Natural killer cell (primary cell): ENCODE data around the gene ANTKMT. TPM values are rescaled to one million over a fixed set of nuclear protein-coding genes. Genes with fewer than 3 reads are reported as not detected.
A peak's percentile ranks its signal among the peaks of the same experiment; 100 is the strongest.

ENCODE experiments used
- ATAC-seq, 3 donors: fragments of 150-1000 bp in 2 of 3; fragments of 200-7000 bp in 1 of 3; cut with Tn5 transposase; 1 replicate in 1 of 3; 2 replicates in 2 of 3; pipeline ENCODE4 v1.10.0; 2021; ENCODE audit warnings: mild to moderate bottlenecking in 2 of 3, moderate library complexity in 2 of 3
- DNase-seq, 2 donors: peaks; one replicate each; pipeline versions ENCODE4 v3.0.0 to v3.0.0-alpha.2; 2013 to 2021; ENCODE audit warnings: mixed read lengths in 1 of 2
- H3K27ac ChIP-seq: one replicate; pipeline ENCODE4 v1.5.1; 2013; ENCODE audit warnings: mild to moderate bottlenecking, low read length
- H3K27me3 ChIP-seq: one replicate; pipeline ENCODE4 v1.6.1; 2013; ENCODE audit warnings: low read length; ENCODE audit not compliant: control insufficient read depth, insufficient read depth
- H3K36me3 ChIP-seq: one replicate; pipeline ENCODE4 v1.6.1; 2013; ENCODE audit warnings: low read length; ENCODE audit not compliant: control insufficient read depth, insufficient read depth
- H3K4me1 ChIP-seq: one replicate; pipeline ENCODE4 v1.6.1; 2013; ENCODE audit warnings: low read length; ENCODE audit not compliant: control insufficient read depth, insufficient read depth
- H3K4me3 ChIP-seq: one replicate; pipeline ENCODE4 v1.5.1; 2013; ENCODE audit warnings: low read length
- H3K9me3 ChIP-seq: one replicate; pipeline ENCODE4 v1.6.1; 2013; ENCODE audit warnings: low read length; ENCODE audit not compliant: control insufficient read depth, insufficient read depth
- H3K27ac Mint-ChIP-seq, 2 donors: one replicate each; pipeline ENCODE4 v1.8.0; 2022; ENCODE audit warnings: mild to moderate bottlenecking in 2 of 2, mixed read lengths in 2 of 2, moderate library complexity in 1 of 2
- H3K27me3 Mint-ChIP-seq, 2 donors: one replicate each; pipeline ENCODE4 v1.8.0; 2022; ENCODE audit warnings: low read depth in 2 of 2, mixed read lengths in 2 of 2
- H3K36me3 Mint-ChIP-seq: one replicate; pipeline ENCODE4 v1.8.0; 2022; ENCODE audit warnings: mixed read lengths
- H3K4me1 Mint-ChIP-seq, 2 donors: one replicate each; pipeline ENCODE4 v1.8.0; 2022; ENCODE audit warnings: mixed read lengths in 2 of 2
- H3K4me3 Mint-ChIP-seq: one replicate; pipeline ENCODE4 v1.8.0; 2022; ENCODE audit warnings: mild to moderate bottlenecking, moderate library complexity, mixed read lengths
- H3K9me3 Mint-ChIP-seq, 2 donors: one replicate each; pipeline ENCODE4 v1.8.0; 2022; ENCODE audit warnings: mixed read lengths in 2 of 2
- WGBS: methylation state at CpG from one replicate; pipeline ENCODE4 v1.1.7; 2013; ENCODE audit warnings: missing lambda C conversion rate; ENCODE audit not compliant: insufficient coverage; 5-methylcytosine and 5-hydroxymethylcytosine counted together
- intact Hi-C: fragments of 100-400 bp; cut with micrococcal nuclease; formaldehyde crosslinking; loops from one replicate; pipeline ENCODE4 v1.14.2; 2022
- total RNA-seq, 4 donors: library from RNA; stranded (reverse); fragments of 120-200 nt in 1 of 4; gene quantifications; one replicate each; pipeline versions ENCODE4 v1.2.3 to v1.2.4, GENCODE V29; 2013 to 2022
- TF ChIP-seq, protein P1 (sequence below): fragments of 200-600 bp; IDR thresholded peaks from one replicate; pipeline ENCODE4 v1.8.0; 2022; ENCODE audit warnings: antibody characterized with exemption

Gene ANTKMT
- total RNA-seq, 3 donors from 2014 or later (not counting 1 experiment from before 2014, with no cell fraction given): 33.7 to 39.0 (median 37.7) TPM

DNA sequence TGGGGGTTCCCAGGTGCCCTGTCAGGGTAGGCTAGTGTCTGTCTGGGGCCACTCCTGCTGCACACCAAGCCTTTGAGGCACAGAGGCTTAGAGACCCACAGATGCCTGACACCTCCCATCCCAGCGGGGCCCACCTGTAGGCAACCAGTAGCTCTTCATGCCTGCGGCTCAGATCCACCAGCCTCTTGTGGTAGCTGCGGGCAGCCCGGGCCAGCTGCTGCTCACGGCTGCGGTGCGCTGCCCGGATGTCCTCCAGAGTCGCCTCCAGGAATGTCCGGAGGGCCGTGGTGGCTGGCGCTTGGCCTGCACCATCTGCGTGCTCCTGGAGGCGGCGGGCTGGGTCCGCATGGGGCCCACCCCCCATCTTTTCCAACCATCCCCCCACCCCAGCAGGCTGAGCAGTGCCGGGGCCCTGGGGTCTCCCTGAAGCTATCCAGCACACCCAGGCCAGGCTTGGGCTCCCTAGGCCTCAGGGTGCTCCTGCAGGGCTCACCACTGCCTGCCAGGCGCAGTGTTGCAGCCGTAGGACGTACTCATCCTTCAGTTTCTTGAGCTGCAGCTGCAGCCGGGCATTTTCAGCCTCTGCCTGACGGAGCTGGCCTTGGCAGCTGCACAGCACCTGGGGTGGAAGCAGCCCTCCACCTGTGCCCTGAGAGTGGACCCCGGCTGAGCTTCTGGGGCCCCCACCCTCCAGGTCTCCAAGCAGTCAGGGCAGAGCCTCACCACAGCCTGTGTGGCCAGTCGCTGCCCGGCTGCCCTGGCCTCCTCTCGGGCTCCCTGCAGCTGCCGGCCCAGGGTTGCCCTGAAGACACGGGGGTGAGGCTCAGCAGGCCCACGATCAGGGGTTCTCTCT lies 3.5 kb downstream of the ANTKMT start:
- no peak for DNase-seq
- H3K9me3 ChIP-seq: no peaks in the 10 kb centered on the region
- no peak overlapping the region for H3K4me3 ChIP-seq
- TF ChIP-seq, protein P1, sequence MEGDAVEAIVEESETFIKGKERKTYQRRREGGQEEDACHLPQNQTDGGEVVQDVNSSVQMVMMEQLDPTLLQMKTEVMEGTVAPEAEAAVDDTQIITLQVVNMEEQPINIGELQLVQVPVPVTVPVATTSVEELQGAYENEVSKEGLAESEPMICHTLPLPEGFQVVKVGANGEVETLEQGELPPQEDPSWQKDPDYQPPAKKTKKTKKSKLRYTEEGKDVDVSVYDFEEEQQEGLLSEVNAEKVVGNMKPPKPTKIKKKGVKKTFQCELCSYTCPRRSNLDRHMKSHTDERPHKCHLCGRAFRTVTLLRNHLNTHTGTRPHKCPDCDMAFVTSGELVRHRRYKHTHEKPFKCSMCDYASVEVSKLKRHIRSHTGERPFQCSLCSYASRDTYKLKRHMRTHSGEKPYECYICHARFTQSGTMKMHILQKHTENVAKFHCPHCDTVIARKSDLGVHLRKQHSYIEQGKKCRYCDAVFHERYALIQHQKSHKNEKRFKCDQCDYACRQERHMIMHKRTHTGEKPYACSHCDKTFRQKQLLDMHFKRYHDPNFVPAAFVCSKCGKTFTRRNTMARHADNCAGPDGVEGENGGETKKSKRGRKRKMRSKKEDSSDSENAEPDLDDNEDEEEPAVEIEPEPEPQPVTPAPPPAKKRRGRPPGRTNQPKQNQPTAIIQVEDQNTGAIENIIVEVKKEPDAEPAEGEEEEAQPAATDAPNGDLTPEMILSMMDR: no peak
- H3K36me3 Mint-ChIP-seq: no peaks in the 10 kb centered on the region
- 80% methylated on average over 29 of the region's 29 CpGs for WGBS
- peaks cover 53% of the 10 kb centered on the region for H3K4me1 ChIP-seq
- peak overlapping the region; percentile 6 for H3K4me3 Mint-ChIP-seq
- no peaks in the 10 kb centered on the region for H3K27me3 ChIP-seq
- H3K27me3 Mint-ChIP-seq: no peaks in the 10 kb centered on the region
- H3K36me3 ChIP-seq: no peaks in the 10 kb centered on the region
- H3K27ac ChIP-seq: no peak overlapping the region
- intact Hi-C loops: no loop called here
- H3K27ac Mint-ChIP-seq: no peak overlapping the region
- H3K4me1 Mint-ChIP-seq: peaks cover 0 to 17% of the 10 kb centered on the region in 2 donors
- ATAC-seq: no peak
- no peaks in the 10 kb centered on the region for H3K9me3 Mint-ChIP-seq

GRCh38 chr16:725041-725376 lies 4.1 kb downstream of the ANTKMT start:
- peaks cover 0 to 14% of the 10 kb centered on the region in 2 donors for H3K4me1 Mint-ChIP-seq
- no peaks in the 10 kb centered on the region for H3K9me3 Mint-ChIP-seq
- Histone ChIP-seq H3K27me3 (no peaks in the 10 kb centered on the region), H3K27ac (no peak overlapping the region), H3K4me1 (peaks cover 47% of the 10 kb centered on the region), H3K4me3 (no peak overlapping the region), H3K9me3 (no peaks in the 10 kb centered on the region), H3K36me3 (no peaks in the 10 kb centered on the region)
- no peak overlapping the region for H3K4me3 Mint-ChIP-seq
- WGBS: 85% methylated on average over 7 of the region's 7 CpGs
- TF ChIP-seq, protein P1: no peak
- ATAC-seq: no peak
- H3K27me3 Mint-ChIP-seq: no peaks in the 10 kb centered on the region
- intact Hi-C loops: no loop called here
- DNase-seq: no peak
- no peaks in the 10 kb centered on the region for H3K36me3 Mint-ChIP-seq
- no peak overlapping the region for H3K27ac Mint-ChIP-seq

GRCh38 chr16:725463-726187 lies 4.7 kb downstream of the ANTKMT start:
- Histone ChIP-seq H3K4me1 (peaks cover 40% of the 10 kb centered on the region), H3K36me3 (no peaks in the 10 kb centered on the region), H3K27ac (no peak overlapping the region), H3K9me3 (no peaks in the 10 kb centered on the region), H3K4me3 (no peak overlapping the region), H3K27me3 (no peaks in the 10 kb centered on the region)
- TF ChIP-seq, protein P1: no peak
- 85% methylated on average over 23 of the region's 23 CpGs for WGBS
- ATAC-seq (no peak), DNase-seq (peak in 1 of 2 donors; percentile 29)
- H3K4me1 Mint-ChIP-seq: peaks cover 0 to 8% of the 10 kb centered on the region in 2 donors
- H3K27ac Mint-ChIP-seq: peak overlapping the region in 1 of 2 donors; percentile 44
- no peaks in the 10 kb centered on the region for H3K27me3 Mint-ChIP-seq
- intact Hi-C loops: no loop called here
- peak overlapping the region; percentile 35 for H3K4me3 Mint-ChIP-seq
- H3K9me3 Mint-ChIP-seq: no peaks in the 10 kb centered on the region
- no peaks in the 10 kb centered on the region for H3K36me3 Mint-ChIP-seq
